Kidney glomerular epithelial cell (primary cell): ENCODE data around the gene LYPLAL1.
"Not testable (repeated sequence)": the region's sequence is repeated elsewhere in the genome, so short reads cannot be mapped to it uniquely, and the experiment has no call there.

Source experiments
- DNase-seq: peaks from one replicate; lab custom pipeline; 2025; lab: John Stamatoyannopoulos, UW

Gene LYPLAL1

GRCh38 chr1:219163401-219163954 is 10.2 kb upstream of the LYPLAL1 start:
- no peak for DNase-seq

- DNase-seq = peak; percentile 41
Measured at GRCh38 chr1:219171192-219171935, 2.3 kb upstream of the LYPLAL1 start.

- no peak for DNase-seq
Measured at GRCh38 chr1:219172821-219173220, 857 bp upstream of the LYPLAL1 start.

GRCh38 chr1:219173434-219173757 is 282 bp upstream of the LYPLAL1 start:
- no peak for DNase-seq

- DNase-seq = peak; percentile 84
Measured at GRCh38 chr1:219174460-219175211, 958 bp downstream of the LYPLAL1 start.

GRCh38 chr1:219175212-219175564 is 1.5 kb downstream of the LYPLAL1 start:
- DNase-seq = no peak

GRCh38 chr1:219176168-219176567 is 2.5 kb downstream of the LYPLAL1 start:
- no peak for DNase-seq

GRCh38 chr1:219177363-219177762 is 3.7 kb downstream of the LYPLAL1 start:
- DNase-seq = no peak

- no peak for DNase-seq
Measured at GRCh38 chr1:219177940-219178339, 4.3 kb downstream of the LYPLAL1 start.

- DNase-seq = no peak
Measured at GRCh38 chr1:219179293-219179692, 5.6 kb downstream of the LYPLAL1 start.

- no peak for DNase-seq
Measured at GRCh38 chr1:219184337-219184736, 10.7 kb downstream of the LYPLAL1 start.

- DNase-seq = no peak
Measured at GRCh38 chr1:219185486-219186117, 11.9 kb downstream of the LYPLAL1 start.

GRCh38 chr1:219188331-219188803 is 14.7 kb downstream of the LYPLAL1 start:
- peak; percentile 38 for DNase-seq

GRCh38 chr1:219189021-219189824 is 15.5 kb downstream of the LYPLAL1 start:
- peak; percentile 70 for DNase-seq

- no peak for DNase-seq
Measured at GRCh38 chr1:219189952-219190351, 16.3 kb downstream of the LYPLAL1 start.

- DNase-seq = no peak
Measured at GRCh38 chr1:219190605-219191004, 16.9 kb downstream of the LYPLAL1 start.

GRCh38 chr1:219195833-219196232 is 22.2 kb downstream of the LYPLAL1 start:
- not testable (repeated sequence) for DNase-seq

- no peak for DNase-seq
Measured at GRCh38 chr1:219201656-219202055, 28.0 kb downstream of the LYPLAL1 start.

- no peak for DNase-seq
Measured at GRCh38 chr1:219202567-219202966, 28.9 kb downstream of the LYPLAL1 start.

GRCh38 chr1:219206350-219206749 is 32.7 kb downstream of the LYPLAL1 start:
- no peak for DNase-seq

GRCh38 chr1:219209578-219209977 is 35.9 kb downstream of the LYPLAL1 start:
- no peak for DNase-seq

- no peak for DNase-seq
Measured at GRCh38 chr1:219210067-219210466, 36.4 kb downstream of the LYPLAL1 start.
